Left renal cortex interstitium (tissue), 4 donors: ENCODE results near the gene MAB21L4. TPM values are rescaled to one million over a fixed set of nuclear protein-coding genes. Genes with fewer than 3 reads are reported as not detected.

Source experiments
- DNase-seq, 4 donors: peaks; one replicate each; pipeline ENCODE4 v3.0.0-alpha.2; 2013; ENCODE audit warnings: low read depth in 4 of 4, low spot score in 2 of 4, missing footprints in 1 of 4
- polyA plus RNA-seq, 4 donors: library from polyadenylated mRNA; unstranded; fragments of 120-200 nt; gene quantifications; one replicate each; pipeline ENCODE4 v1.2.1, GENCODE V29; 2013; ENCODE audit not compliant: insufficient read length in 4 of 4

Gene MAB21L4
- polyA plus RNA-seq, 4 donors, result 1.3 to 4.3 (median 1.7) TPM

- DNase-seq, result no peak
These were observed 18.1 kb upstream of the MAB21L4 start for GRCh38 chr2:240913810-240914644.

- DNase-seq, result no peak
These were observed 17.2 kb upstream of the MAB21L4 start for GRCh38 chr2:240912878-240913809.

GRCh38 chr2:240911641-240912265, 15.8 kb upstream of the MAB21L4 start:
- DNase-seq, result no peak

GRCh38 chr2:240909216-240909974, 13.4 kb upstream of the MAB21L4 start:
- DNase-seq, result no peak

GRCh38 chr2:240906911-240907590, 11.1 kb upstream of the MAB21L4 start:
- DNase-seq, result no peak

GRCh38 chr2:240906141-240906910, 10.4 kb upstream of the MAB21L4 start, which contains the start of gene CROCC2:
Gene CROCC2, plus strand, starts transcription at chr2:240906336. Its CDS starts 178 bp downstream, at chr2:240906514.
- no peak for DNase-seq

GRCh38 chr2:240905176-240905781, 9.3 kb upstream of the MAB21L4 start:
- DNase-seq, result no peak

- no peak for DNase-seq
These were observed 8.5 kb upstream of the MAB21L4 start for GRCh38 chr2:240904216-240905175.

- no peak for DNase-seq
These were observed 7.5 kb upstream of the MAB21L4 start for GRCh38 chr2:240903191-240904060.

- DNase-seq, result no peak
These were observed 6.7 kb upstream of the MAB21L4 start for GRCh38 chr2:240902615-240903041.

GRCh38 chr2:240901986-240902614, 6.1 kb upstream of the MAB21L4 start:
- DNase-seq, result no peak

- DNase-seq, result no peak
These were observed 4.3 kb upstream of the MAB21L4 start for GRCh38 chr2:240900141-240900860.

GRCh38 chr2:240899468-240899865, 3.5 kb upstream of the MAB21L4 start:
- no peak for DNase-seq

- no peak for DNase-seq
These were observed 2.9 kb upstream of the MAB21L4 start for GRCh38 chr2:240898731-240899467.
